K562 (cell line): ENCODE results near the gene EIF4G1. TPM values are rescaled to one million over a fixed set of nuclear protein-coding genes. Genes with fewer than 3 reads are reported as not detected.

Source experiments
- ATAC-seq: fragments of 200-7000 bp; cut with Tn5 transposase; 3 replicates; pipeline ENCODE4 v1.9.1; 2020; ENCODE audit warnings: moderate library complexity
- BruUV-seq: library from RNA; stranded (reverse); fragments of 400-500 nt; replicated peaks from 2 replicates; lab custom pipeline; 2021; lab: Mats Ljungman, UMichigan
- CTCF ChIA-PET: fragments of 300-600 bp; formaldehyde crosslinking; extraction: SDS; loops from one replicate; lab custom pipeline; 2021; ENCODE audit warnings: low intra/inter-chr PET ratio; lab: Yijun Ruan, JAX
- POLR2A ChIA-PET: fragments of 300-600, 350-650 bp; sonication (Branson Sonifier 250); formaldehyde crosslinking; extraction: SDS; loops from one replicate; lab custom pipeline; 2021; ENCODE audit warnings: antibody characterized with exemption, inconsistent platforms; lab: Yijun Ruan, JAX
- DNase-seq, 4 experiments: peaks; one replicate each; pipeline versions ENCODE4 v3.0.0 to v3.0.0-alpha.2; 2011 to 2018; ENCODE audit warnings: low spot score in 3 of 4, mixed read lengths in 3 of 4; ENCODE audit errors: extremely low read depth in 1 of 4
- FAIRE-seq: peaks from 2 replicates; lab custom pipeline; 2011; peaks lifted over from hg19 to GRCh38; lab: Jason Lieb, UNC
- H2AFZ ChIP-seq: 2 replicates; pipeline ENCODE4 v1.6.0; 2011; ENCODE audit warnings: low read depth, low read length, control low read depth, inconsistent platforms
- H3K27ac ChIP-seq: fragments of 200-600 bp; 3 replicates; pipeline ENCODE4 v1.8.0; 2011; ENCODE audit warnings: low read depth, mild to moderate bottlenecking, control low read depth, inconsistent platforms, low read length, moderate library complexity, mixed read lengths; ENCODE audit errors: extremely low read depth
- H3K27me3 ChIP-seq, 2 experiments: fragments of 300-600 bp in 1 of 2; 2 replicates in 1 of 2; 3 replicates in 1 of 2; pipeline versions ENCODE4 v1.6.0 to v1.8.0; 2011; ENCODE audit warnings: inconsistent platforms in 2 of 2, low read length in 2 of 2, mild to moderate bottlenecking in 1 of 2, mixed read lengths in 1 of 2, moderate library complexity in 1 of 2; ENCODE audit not compliant: control insufficient read depth in 2 of 2, insufficient read depth in 2 of 2
- H3K36me3 ChIP-seq: fragments of 300-600 bp; 3 replicates; pipeline ENCODE4 v1.8.0; 2011; ENCODE audit warnings: mild to moderate bottlenecking, low read length, inconsistent platforms; ENCODE audit not compliant: control insufficient read depth, insufficient read depth
- H3K4me1 ChIP-seq, 2 experiments: fragments of 200-600 bp in 1 of 2; replicated peaks in 1 of 2; 2 replicates in 1 of 2; 3 replicates in 1 of 2; pipeline versions ENCODE4 v1.5.1 to v1.8.0; 2011; ENCODE audit warnings: inconsistent platforms in 2 of 2, low read length in 2 of 2, mild to moderate bottlenecking in 1 of 2, mixed read lengths in 1 of 2, moderate library complexity in 1 of 2; ENCODE audit not compliant: control insufficient read depth in 2 of 2, insufficient read depth in 2 of 2
- H3K4me2 ChIP-seq: 2 replicates; pipeline ENCODE4 v1.6.1; 2011; ENCODE audit warnings: low read length, control low read depth, inconsistent platforms, mixed read lengths; ENCODE audit not compliant: insufficient read depth
- H3K4me3 ChIP-seq: fragments of 200-600 bp; sonication (generic), shearing (Covaris generic); 2 replicates; pipeline ENCODE4 v1.5.1; 2016; ENCODE audit warnings: control low read depth, inconsistent platforms
- H3K79me2 ChIP-seq: fragments of 200-600 bp; 3 replicates; pipeline ENCODE4 v1.8.0; 2011; ENCODE audit warnings: low read length, inconsistent platforms; ENCODE audit not compliant: control insufficient read depth, insufficient read depth
- H3K9ac ChIP-seq, 2 experiments: 2 replicates each; pipeline versions ENCODE4 v1.6.0 to v1.6.1; 2011; ENCODE audit warnings: low read depth in 2 of 2, low read length in 2 of 2, control low read depth in 1 of 2, inconsistent platforms in 1 of 2, mild to moderate bottlenecking in 1 of 2, mixed read lengths in 1 of 2; ENCODE audit not compliant: insufficient read depth in 1 of 2
- H3K9me1 ChIP-seq: one replicate; pipeline ENCODE4 v1.6.0; 2011; ENCODE audit warnings: inconsistent platforms, mild to moderate bottlenecking, low read length, moderate library complexity; ENCODE audit not compliant: control insufficient read depth, insufficient read depth
- H3K9me3 ChIP-seq: replicated peaks from 2 replicates; pipeline ENCODE4 v1.5.1; 2011; ENCODE audit warnings: low read depth, low read length, inconsistent platforms; ENCODE audit not compliant: control insufficient read depth, insufficient read depth
- H4K20me1 ChIP-seq: replicated peaks from 2 replicates; pipeline ENCODE4 v1.6.1; 2011; ENCODE audit warnings: low read length, inconsistent platforms, mixed read lengths; ENCODE audit not compliant: control insufficient read depth, insufficient read depth
- C11orf30 ChIP-seq: fragments of 450-650 bp; IDR thresholded peaks from 2 replicates; pipeline ENCODE4 v1.6.1; 2016; ENCODE audit warnings: low read depth, mild to moderate bottlenecking
- E2F6 ChIP-seq, 2 experiments: IDR thresholded peaks; 2 replicates each; pipeline ENCODE4 v1.6.1; 2011; ENCODE audit warnings: borderline replicate concordance in 1 of 2, control low read depth in 1 of 2, low read depth in 1 of 2, low read length in 1 of 2, mild to moderate bottlenecking in 1 of 2, mixed read lengths in 1 of 2, moderate library complexity in 1 of 2; ENCODE audit not compliant: insufficient read depth in 1 of 2, insufficient read length in 1 of 2, poor library complexity in 1 of 2, severe bottlenecking in 1 of 2; ENCODE audit errors: extremely low read depth in 1 of 2
- HDAC6 ChIP-seq: IDR thresholded peaks from 2 replicates; pipeline ENCODE4 v1.6.1; 2012; ENCODE audit warnings: low read depth, mild to moderate bottlenecking, control low read depth, inconsistent platforms, low read length, moderate library complexity
- HMG20A ChIP-seq: fragments of 450-650 bp; formaldehyde crosslinking; conservative IDR thresholded peaks from 2 replicates; pipeline ENCODE4 v1.4.0; 2020; ENCODE audit warnings: mild to moderate bottlenecking, mixed read lengths
- KAT2B ChIP-seq: IDR thresholded peaks from one replicate; pipeline ENCODE4 v1.6.1; 2012; ENCODE audit warnings: low read depth, mild to moderate bottlenecking, control low read depth, inconsistent platforms, low read length, moderate library complexity
- MLLT1 ChIP-seq, 2 experiments: fragments of 450-650 bp; IDR thresholded peaks; 2 replicates each; pipeline ENCODE4 v1.6.1; 2016
- MYC ChIP-seq, 2 experiments: fragments of 250-450 bp in 1 of 2; sonication (Bioruptor Pico) in 1 of 2; IDR thresholded peaks; 2 replicates each; pipeline versions ENCODE4 v1.5.1 to v1.6.1; 2012 to 2021; ENCODE audit warnings: low read depth in 2 of 2, borderline replicate concordance in 1 of 2, improper control_type of control experiment in 1 of 2, low read length in 1 of 2, mild to moderate bottlenecking in 1 of 2, moderate library complexity in 1 of 2
- PRPF4 ChIP-seq: fragments of 200-400 bp; formaldehyde crosslinking; IDR thresholded peaks from one replicate; pipeline ENCODE4 v1.6.1; 2017; ENCODE audit warnings: low read length, low read depth, mild to moderate bottlenecking; ENCODE audit not compliant: insufficient read depth, poor library complexity, severe bottlenecking
- SETDB1 ChIP-seq: IDR thresholded peaks from one replicate; pipeline ENCODE4 v1.6.1; 2012; ENCODE audit warnings: low read length, control low read depth, inconsistent platforms
- SIX5 ChIP-seq, 2 experiments: IDR thresholded peaks; 2 replicates each; pipeline ENCODE4 v1.6.1; 2011; ENCODE audit warnings: low read length in 2 of 2, borderline replicate concordance in 1 of 2, low read depth in 1 of 2, mild to moderate bottlenecking in 1 of 2, moderate library complexity in 1 of 2; ENCODE audit not compliant: insufficient read depth in 1 of 2
- TRIM28 ChIP-seq: fragments of 450-650 bp; IDR thresholded peaks from 2 replicates; pipeline ENCODE4 v1.6.1; 2017
- ZBTB7A ChIP-seq: IDR thresholded peaks from 2 replicates; pipeline ENCODE4 v1.6.1; 2011; ENCODE audit warnings: low read depth, mild to moderate bottlenecking, low read length, moderate library complexity, borderline replicate concordance; ENCODE audit not compliant: control insufficient read depth
- ZBTB9 ChIP-seq: fragments of 450-650 bp; formaldehyde crosslinking; IDR thresholded peaks from 2 replicates; pipeline ENCODE4 v1.4.0; 2020; ENCODE audit warnings: mild to moderate bottlenecking, moderate library complexity
- ZNF12 ChIP-seq: sonication (generic); formaldehyde crosslinking; IDR thresholded peaks from 2 replicates; pipeline ENCODE4 v1.4.0; 2020; ENCODE audit warnings: mild to moderate bottlenecking, missing genetic modification reagents
- ZNF263 ChIP-seq: sonication (generic); formaldehyde crosslinking; IDR thresholded peaks from 2 replicates; pipeline ENCODE4 v1.8.0; 2022; ENCODE audit warnings: mild to moderate bottlenecking, missing genetic modification reagents, borderline replicate concordance
- ZNF282 ChIP-seq: sonication (generic); formaldehyde crosslinking; IDR thresholded peaks from 2 replicates; pipeline ENCODE4 v1.8.1; 2023; ENCODE audit warnings: missing genetic modification reagents
- ZNF408 ChIP-seq: fragments of 250-450 bp; sonication (Bioruptor Pico); IDR thresholded peaks from 2 replicates; pipeline ENCODE4 v1.4.0; 2020; ENCODE audit warnings: low read depth, mild to moderate bottlenecking, moderate library complexity
- ZNF696 ChIP-seq: fragments of 250-450 bp; sonication (Bioruptor Pico); conservative IDR thresholded peaks from 2 replicates; pipeline ENCODE4 v1.4.0; 2020; ENCODE audit warnings: mild to moderate bottlenecking, moderate library complexity
- WGBS: fragments of 100-300 bp; shearing (Covaris generic); methylation state at CpG from one replicate; pipeline ENCODE4 v1.1.6; 2016; ENCODE audit warnings: low coverage, mixed read lengths; ENCODE audit not compliant: insufficient coverage; ENCODE audit errors: missing lambda C conversion rate; 5-methylcytosine and 5-hydroxymethylcytosine counted together
- in situ Hi-C: fragments of 300-500 bp; cut with MboI; formaldehyde crosslinking; loops from 4 replicates; pipeline ENCODE4 v1.15.0; 2018; ENCODE audit warnings: inconsistent platforms, mixed read lengths
- intact Hi-C: fragments of 100-400 bp; cut with micrococcal nuclease; formaldehyde crosslinking; loops from 2 replicates; pipeline ENCODE4 v1.14.2; 2022
- polyA plus RNA-seq, 8 experiments: library from polyadenylated mRNA; depleted of rRNA in 4 of 8; stranded (reverse) in 5 of 8; unstranded in 3 of 8; fragments of >200 nt; fragmentation: Nextera tagmentation in 2 of 8; fragmentation: Illumina TruSeq in 1 of 8; extraction: Ambion mirVana in 2 of 8; extraction: Trizol in 1 of 8; gene quantifications; 2 replicates each; pipeline versions ENCODE4 v1.2.1 to v1.2.3, GENCODE V29; 2011 to 2014; ENCODE audit warnings: inconsistent platforms in 1 of 8, missing spikeins in 1 of 8
- total RNA-seq, 7 experiments: library from RNA; depleted of rRNA in 6 of 7; stranded (reverse); fragments of >200 nt in 6 of 7; fragmentation: Illumina TruSeq in 2 of 7; extraction: Trizol in 2 of 7; gene quantifications; 2 replicates each; pipeline versions ENCODE4 v1.2.1 to v1.2.3, GENCODE V29; 2011 to 2021; ENCODE audit warnings: low replicate concordance in 1 of 7

The EIF4G1 gene
- total and polyA plus RNA-seq, 9 of the 15 experiments (the other 6 are each of a cell fraction or from before 2014, with no cell fraction given), result 4.6 to 505 (median 155) TPM

GRCh38 chr3:184380185-184380626 lies 65.8 kb downstream of the EIF4G1 start:
- H3K4me1 ChIP-seq, result peaks cover 5 to 34% of the 10 kb centered on the region in 2 experiments; a peak in 4 of 5 replicates
- 0 out of 2 replicates have a peak, but pooled peaks cover 3% of the 10 kb centered on the region for H4K20me1 ChIP-seq
- in situ Hi-C loops, result no loop called here
- H3K36me3 ChIP-seq, result no peaks in the 10 kb centered on the region
- peak overlapping the region; percentile 35 for H3K4me3 ChIP-seq
- FAIRE-seq, result no peak
- H3K4me2 ChIP-seq, result no peak overlapping the region
- H3K27ac ChIP-seq, result no peak overlapping the region
- intact Hi-C loops, result loop anchor here (10.0 kb wide), 1 partner anchor 335 kb away; the partner anchor contains the start of gene MAGEF1
- POLR2A ChIA-PET, result no interaction called here
- 0% methylated on average over 17 of the region's 62 CpGs for WGBS
- 0 out of 2 replicates have a peak overlapping the region, but pooled peaks have one; percentile 45 for H2AFZ ChIP-seq
- no TSS peak for BruUV-seq
- H3K27me3 ChIP-seq, result peaks cover 18 to 42% of the 10 kb centered on the region in 2 experiments
- no peaks in the 10 kb centered on the region for H3K9me1 ChIP-seq
- DNase-seq, result peak; percentile 66 to 87 (median 83)
- CTCF ChIA-PET, result no interaction called here
- H3K9ac ChIP-seq, result peak overlapping the region in 1 of 2 experiments; percentile 51; a peak in 1 of 4 replicates
- peak; percentile 44; the same call in 2 of the 3 replicates for ATAC-seq
- H3K79me2 ChIP-seq, result no peaks in the 10 kb centered on the region
- no peaks in the 10 kb centered on the region for H3K9me3 ChIP-seq
- TF ChIP-seq C11orf30 (no peak), ZNF263 (CRISPR knock-in tag) (peak; percentile 93), ZNF12 (CRISPR knock-in tag) (no peak), ZNF696 (CRISPR knock-in tag) (no peak), ZBTB9 (no peak), PRPF4 (no peak), ZNF282 (CRISPR knock-in tag) (no peak), KAT2B (no peak), TRIM28 (no peak), MYC (IDR thresholded peaks at IDR 0.05; ENCODE audit: low read depth, low read length) (no peak), MYC (CRISPR knock-in tag; IDR thresholded peaks at IDR 0.05; ENCODE audit: borderline replicate concordance, low read depth) (no peak), HMG20A (CRISPR knock-in tag) (no peak), SIX5 (IDR thresholded peaks at IDR 0.05; ENCODE audit: borderline replicate concordance in 1 of 2, insufficient read depth in 1 of 2, low read depth in 1 of 2, low read length in 2 of 2) (no peak), HDAC6 (no peak), E2F6 (IDR thresholded peaks at IDR 0.05; ENCODE audit: borderline replicate concordance in 1 of 2, extremely low read depth in 1 of 2, insufficient read depth in 1 of 2, insufficient read length in 1 of 2, low read depth in 1 of 2, low read length in 1 of 2, poor library complexity in 1 of 2, severe bottlenecking in 1 of 2) (peak in 1 of 2 experiments; percentile 6), ZBTB7A (peak; percentile 12; the same call in 1 of the 2 replicates), ZNF408 (no peak), MLLT1 (IDR thresholded peaks at IDR 0.05) (no peak), SETDB1 (no peak)
